Suprapubic skin (tissue), 4 donors: ENCODE results near the gene TRUB1. TPM values are rescaled to one million over a fixed set of nuclear protein-coding genes. Genes with fewer than 3 reads are reported as not detected.

Experiments
- DNase-seq, 2 donors: peaks; one replicate each; pipeline ENCODE4 v3.0.0-alpha.2; 2019; ENCODE audit warnings: low spot score in 2 of 2
- H3K27ac ChIP-seq: fragments of 200-600 bp; sonication (generic); one replicate; pipeline ENCODE4 v1.5.1; 2019
- H3K27me3 ChIP-seq: fragments of 200-600 bp; sonication (generic); one replicate; pipeline ENCODE4 v1.5.1; 2019
- H3K36me3 ChIP-seq: fragments of 200-600 bp; sonication (generic); one replicate; pipeline ENCODE4 v1.5.1; 2019
- H3K4me1 ChIP-seq: fragments of 200-600 bp; sonication (generic); one replicate; pipeline ENCODE4 v1.5.1; 2019
- H3K4me3 ChIP-seq: fragments of 200-600 bp; sonication (generic); one replicate; pipeline ENCODE4 v1.5.1; 2019; ENCODE audit warnings: mild to moderate bottlenecking
- H3K9me3 ChIP-seq: fragments of 200-600 bp; sonication (generic); one replicate; pipeline ENCODE4 v1.5.1; 2019
- CTCF ChIP-seq, 2 donors: fragments of 200-600 bp in 1 of 2; fragments of 450-650 bp in 1 of 2; sonication (generic) in 1 of 2; IDR thresholded peaks; one replicate each; pipeline ENCODE4 v1.5.1; 2016 to 2019; ENCODE audit warnings: antibody characterized with exemption in 2 of 2, mild to moderate bottlenecking in 1 of 2, moderate library complexity in 1 of 2
- EP300 ChIP-seq: sonication (generic); formaldehyde crosslinking; IDR thresholded peaks from one replicate; pipeline ENCODE4 v1.6.1; 2017; ENCODE audit warnings: antibody characterized with exemption
- POLR2A ChIP-seq, 2 donors: fragments of 450-650 bp; IDR thresholded peaks; one replicate each; pipeline ENCODE4 v1.6.1; 2017; ENCODE audit warnings: antibody characterized with exemption in 2 of 2, mild to moderate bottlenecking in 2 of 2, moderate library complexity in 2 of 2
- POLR2AphosphoS5 ChIP-seq, 3 donors: sonication (generic); formaldehyde crosslinking; IDR thresholded peaks; one replicate each; pipeline ENCODE4 v1.6.1; 2017; ENCODE audit warnings: antibody characterized with exemption in 3 of 3
- WGBS: methylation state at CpG from one replicate; pipeline ENCODE4 v1.1.5; 2018; 5-methylcytosine and 5-hydroxymethylcytosine counted together
- total RNA-seq, 4 donors: library from RNA; depleted of rRNA; stranded (reverse); fragments of >200 nt; gene quantifications; one replicate each; pipeline ENCODE4 v1.1.0, GENCODE V29; 2016

Gene TRUB1
- total RNA-seq, 4 donors from 2014 or later, result 11.6 to 28.6 (median 15.0) TPM

GRCh38 chr10:115018185-115018931 lies 80.4 kb downstream of the TRUB1 start:
- no peak for DNase-seq
- Histone ChIP-seq H3K27ac (no peak overlapping the region), H3K27me3 (peaks cover 8% of the 10 kb centered on the region), H3K9me3 (no peaks in the 10 kb centered on the region), H3K4me1 (no peaks in the 10 kb centered on the region), H3K36me3 (no peaks in the 10 kb centered on the region), H3K4me3 (no peak overlapping the region)
- TF ChIP-seq EP300 (no peak), POLR2A (IDR thresholded peaks at IDR 0.05) (no peak), CTCF (IDR thresholded peaks at IDR 0.05) (no peak), POLR2AphosphoS5 (IDR thresholded peaks at IDR 0.05) (no peak)
- 78% methylated on average over 9 of the region's 9 CpGs for WGBS

GRCh38 chr10:115020449-115020848 lies 82.5 kb downstream of the TRUB1 start:
- H3K4me3 ChIP-seq, result no peak overlapping the region
- no peak overlapping the region for H3K27ac ChIP-seq
- no peaks in the 10 kb centered on the region for H3K9me3 ChIP-seq
- 97% methylated on average over 2 of the region's 2 CpGs for WGBS
- TF ChIP-seq POLR2A (IDR thresholded peaks at IDR 0.05) (no peak), CTCF (IDR thresholded peaks at IDR 0.05) (no peak), POLR2AphosphoS5 (IDR thresholded peaks at IDR 0.05) (no peak), EP300 (no peak)
- no peaks in the 10 kb centered on the region for H3K36me3 ChIP-seq
- H3K27me3 ChIP-seq, result peaks cover 13% of the 10 kb centered on the region
- DNase-seq, result no peak
- no peaks in the 10 kb centered on the region for H3K4me1 ChIP-seq

- DNase-seq, result no peak
- TF ChIP-seq CTCF (IDR thresholded peaks at IDR 0.05) (no peak), POLR2AphosphoS5 (IDR thresholded peaks at IDR 0.05) (no peak), EP300 (no peak), POLR2A (IDR thresholded peaks at IDR 0.05) (no peak)
- Histone ChIP-seq H3K27ac (no peak overlapping the region), H3K27me3 (peaks cover 4% of the 10 kb centered on the region), H3K36me3 (no peaks in the 10 kb centered on the region), H3K9me3 (no peaks in the 10 kb centered on the region), H3K4me1 (no peaks in the 10 kb centered on the region), H3K4me3 (no peak overlapping the region)
- 78% methylated on average over 5 of the region's 5 CpGs for WGBS
These were observed 84.7 kb downstream of the TRUB1 start for GRCh38 chr10:115022733-115023132.

- no peak for TF ChIP-seq POLR2AphosphoS5 (IDR thresholded peaks at IDR 0.05)
- TF ChIP-seq EP300, result no peak
- TF ChIP-seq POLR2A (IDR thresholded peaks at IDR 0.05), result no peak
- no peak for TF ChIP-seq CTCF (IDR thresholded peaks at IDR 0.05)
- Histone ChIP-seq H3K9me3 (no peaks in the 10 kb centered on the region), H3K36me3 (no peaks in the 10 kb centered on the region), H3K27ac (no peak overlapping the region), H3K4me3 (no peak overlapping the region), H3K4me1 (no peaks in the 10 kb centered on the region), H3K27me3 (peaks cover 4% of the 10 kb centered on the region)
- WGBS, result 75% methylated on average over 8 of the region's 8 CpGs
- no peak for DNase-seq
These were observed 85.7 kb downstream of the TRUB1 start for GRCh38 chr10:115023715-115024114.

- Histone ChIP-seq H3K27me3 (peaks cover 4% of the 10 kb centered on the region), H3K4me3 (no peak overlapping the region), H3K4me1 (no peaks in the 10 kb centered on the region), H3K27ac (no peak overlapping the region), H3K36me3 (no peaks in the 10 kb centered on the region), H3K9me3 (no peaks in the 10 kb centered on the region)
- TF ChIP-seq EP300 (no peak), POLR2A (IDR thresholded peaks at IDR 0.05) (no peak), CTCF (IDR thresholded peaks at IDR 0.05) (no peak), POLR2AphosphoS5 (IDR thresholded peaks at IDR 0.05) (no peak)
- WGBS, result 84% methylated on average over 9 of the region's 9 CpGs
- DNase-seq, result no peak
These were observed 86.4 kb downstream of the TRUB1 start for GRCh38 chr10:115024371-115024770.
